CD4-positive, alpha-beta T cell (primary cell): ENCODE data around the gene PCK2. TPM values are rescaled to one million over a fixed set of nuclear protein-coding genes. Genes with fewer than 3 reads are reported as not detected.

ENCODE experiments used
- ATAC-seq: fragments of 200-7000 bp; cut with Tn5 transposase; one replicate; pipeline ENCODE4 v1.10.0; 2022; ENCODE audit warnings: mild to moderate bottlenecking; ENCODE audit not compliant: poor library complexity
- CTCF ChIA-PET: fragments of 350-600 bp; sonication (Branson Sonifier 250); formaldehyde crosslinking; loops from one replicate; lab custom pipeline; 2021; ENCODE audit warnings: antibody characterized with exemption, inconsistent platforms; lab: Charles Lee
- POLR2A ChIA-PET: fragments of 350-600 bp; sonication (Branson Sonifier 250); formaldehyde crosslinking; loops from one replicate; lab custom pipeline; 2021; ENCODE audit warnings: antibody characterized with exemption, inconsistent platforms; lab: Charles Lee
- DNase-seq, 14 experiments: peaks; one replicate each; pipeline ENCODE4 v3.0.0-alpha.2; 2013 to 2020; ENCODE audit warnings: mixed read lengths in 2 of 14
- H3K27ac ChIP-seq, 2 donors: one replicate each; pipeline versions ENCODE4 v1.5.1 to v1.7.0; 2013; ENCODE audit warnings: low read length in 2 of 2, low read depth in 1 of 2, mild to moderate bottlenecking in 1 of 2
- H3K27me3 ChIP-seq, 2 experiments: 1 replicate in 1 of 2; 2 replicates in 1 of 2; pipeline versions ENCODE4 v1.6.1 to v1.7.0; 2013; ENCODE audit warnings: low read length in 2 of 2, control low read depth in 1 of 2, mild to moderate bottlenecking in 1 of 2, moderate library complexity in 1 of 2; ENCODE audit not compliant: insufficient read depth in 2 of 2, control insufficient read depth in 1 of 2
- H3K36me3 ChIP-seq: one replicate; pipeline ENCODE4 v1.6.1; 2013; ENCODE audit warnings: low read length, control low read depth; ENCODE audit not compliant: insufficient read depth
- H3K4me1 ChIP-seq: one replicate; pipeline ENCODE4 v1.6.1; 2013; ENCODE audit warnings: low read length, control low read depth; ENCODE audit not compliant: insufficient read depth
- H3K4me3 ChIP-seq: one replicate; pipeline ENCODE4 v1.5.1; 2013; ENCODE audit warnings: mild to moderate bottlenecking, low read length, moderate library complexity
- H3K9me3 ChIP-seq, 2 experiments: 1 replicate in 1 of 2; 2 replicates in 1 of 2; pipeline versions ENCODE4 v1.6.1 to v1.7.0; 2013; ENCODE audit warnings: low read length in 2 of 2, mild to moderate bottlenecking in 2 of 2, control low read depth in 1 of 2, moderate library complexity in 1 of 2; ENCODE audit not compliant: control insufficient read depth in 1 of 2, insufficient read depth in 1 of 2
- H3K27ac Mint-ChIP-seq: one replicate; pipeline ENCODE4 v1.8.0; 2020; ENCODE audit warnings: mixed read lengths
- H3K27me3 Mint-ChIP-seq: one replicate; pipeline ENCODE4 v1.8.0; 2021; ENCODE audit warnings: mixed read lengths
- H3K36me3 Mint-ChIP-seq: one replicate; pipeline ENCODE4 v1.8.0; 2021; ENCODE audit warnings: low read depth, mixed read lengths
- H3K4me1 Mint-ChIP-seq: one replicate; pipeline ENCODE4 v1.8.0; 2021; ENCODE audit warnings: low read depth, mixed read lengths
- H3K4me3 Mint-ChIP-seq: one replicate; pipeline ENCODE4 v1.8.0; 2020; ENCODE audit warnings: mild to moderate bottlenecking, mixed read lengths
- H3K9me3 Mint-ChIP-seq: one replicate; pipeline ENCODE4 v1.8.0; 2020; ENCODE audit warnings: mixed read lengths
- intact Hi-C, 2 experiments: fragments of 100-400 bp; cut with DNase I in 1 of 2; cut with micrococcal nuclease in 1 of 2; formaldehyde crosslinking; loops; one replicate each; pipeline versions ENCODE4 v1.15.1 to v1.9.0; 2023 to 2025; cut with DNase I, micrococcal nuclease
- total RNA-seq, 174 experiments: library from RNA in 2 of 174; stranded (reverse) in 2 of 174; gene quantifications; one replicate each; pipeline ENCODE4 v1.2.3 and lab custom pipeline; 2021 to 2026
- TF ChIP-seq, protein P1 (sequence below): fragments of 200-600 bp; IDR thresholded peaks from one replicate; pipeline ENCODE4 v1.8.0; 2022; ENCODE audit warnings: antibody characterized with exemption, mild to moderate bottlenecking

Gene PCK2
- total RNA-seq, 2 experiments from 2014 or later: 5.2 to 7.4 TPM

DNA sequence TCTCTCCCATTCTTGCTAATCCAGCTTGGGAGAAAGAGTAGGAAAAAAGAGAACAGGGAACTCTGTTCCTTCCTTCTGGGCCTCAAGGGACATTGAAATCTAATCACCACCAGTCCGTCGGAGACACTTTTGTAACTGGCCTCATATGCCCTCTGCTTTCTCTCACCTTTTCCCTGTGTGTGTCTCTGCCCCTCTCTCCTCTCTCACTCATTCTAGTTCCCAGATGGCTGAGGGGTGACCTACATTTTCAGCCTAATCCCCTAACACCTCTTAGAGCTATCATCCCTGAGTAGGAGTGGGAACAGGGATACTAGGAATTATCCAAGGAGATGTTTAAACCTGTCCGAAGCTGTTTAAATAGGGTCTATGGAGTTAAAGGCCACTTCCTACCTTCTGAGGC lies 8.9 kb upstream of the PCK2 start:
- H3K9me3 Mint-ChIP-seq: no peaks in the 10 kb centered on the region
- ATAC-seq (no peak), DNase-seq (no peak)
- no peak overlapping the region for H3K4me3 ChIP-seq
- H3K27ac ChIP-seq: no peak overlapping the region
- peaks cover 18% of the 10 kb centered on the region for H3K4me1 ChIP-seq
- H3K36me3 ChIP-seq: no peaks in the 10 kb centered on the region
- POLR2A ChIA-PET: interaction anchor here (1.1 kb wide), 1 partner anchor 29 kb away, joined by 3 read pairs; the partner anchor contains the start of gene DCAF11
- no peak overlapping the region for H3K27ac Mint-ChIP-seq
- peaks cover 17% of the 10 kb centered on the region for H3K4me1 Mint-ChIP-seq
- CTCF ChIA-PET: no interaction called here
- no peaks in the 10 kb centered on the region for H3K27me3 Mint-ChIP-seq
- TF ChIP-seq, protein P1, sequence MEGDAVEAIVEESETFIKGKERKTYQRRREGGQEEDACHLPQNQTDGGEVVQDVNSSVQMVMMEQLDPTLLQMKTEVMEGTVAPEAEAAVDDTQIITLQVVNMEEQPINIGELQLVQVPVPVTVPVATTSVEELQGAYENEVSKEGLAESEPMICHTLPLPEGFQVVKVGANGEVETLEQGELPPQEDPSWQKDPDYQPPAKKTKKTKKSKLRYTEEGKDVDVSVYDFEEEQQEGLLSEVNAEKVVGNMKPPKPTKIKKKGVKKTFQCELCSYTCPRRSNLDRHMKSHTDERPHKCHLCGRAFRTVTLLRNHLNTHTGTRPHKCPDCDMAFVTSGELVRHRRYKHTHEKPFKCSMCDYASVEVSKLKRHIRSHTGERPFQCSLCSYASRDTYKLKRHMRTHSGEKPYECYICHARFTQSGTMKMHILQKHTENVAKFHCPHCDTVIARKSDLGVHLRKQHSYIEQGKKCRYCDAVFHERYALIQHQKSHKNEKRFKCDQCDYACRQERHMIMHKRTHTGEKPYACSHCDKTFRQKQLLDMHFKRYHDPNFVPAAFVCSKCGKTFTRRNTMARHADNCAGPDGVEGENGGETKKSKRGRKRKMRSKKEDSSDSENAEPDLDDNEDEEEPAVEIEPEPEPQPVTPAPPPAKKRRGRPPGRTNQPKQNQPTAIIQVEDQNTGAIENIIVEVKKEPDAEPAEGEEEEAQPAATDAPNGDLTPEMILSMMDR: no peak
- H3K36me3 Mint-ChIP-seq: no peaks in the 10 kb centered on the region
- peak overlapping the region; percentile 0 for H3K4me3 Mint-ChIP-seq
- intact Hi-C loops: no loop called here
- no peaks in the 10 kb centered on the region for H3K27me3 ChIP-seq
- no peaks in the 10 kb centered on the region for H3K9me3 ChIP-seq

DNA sequence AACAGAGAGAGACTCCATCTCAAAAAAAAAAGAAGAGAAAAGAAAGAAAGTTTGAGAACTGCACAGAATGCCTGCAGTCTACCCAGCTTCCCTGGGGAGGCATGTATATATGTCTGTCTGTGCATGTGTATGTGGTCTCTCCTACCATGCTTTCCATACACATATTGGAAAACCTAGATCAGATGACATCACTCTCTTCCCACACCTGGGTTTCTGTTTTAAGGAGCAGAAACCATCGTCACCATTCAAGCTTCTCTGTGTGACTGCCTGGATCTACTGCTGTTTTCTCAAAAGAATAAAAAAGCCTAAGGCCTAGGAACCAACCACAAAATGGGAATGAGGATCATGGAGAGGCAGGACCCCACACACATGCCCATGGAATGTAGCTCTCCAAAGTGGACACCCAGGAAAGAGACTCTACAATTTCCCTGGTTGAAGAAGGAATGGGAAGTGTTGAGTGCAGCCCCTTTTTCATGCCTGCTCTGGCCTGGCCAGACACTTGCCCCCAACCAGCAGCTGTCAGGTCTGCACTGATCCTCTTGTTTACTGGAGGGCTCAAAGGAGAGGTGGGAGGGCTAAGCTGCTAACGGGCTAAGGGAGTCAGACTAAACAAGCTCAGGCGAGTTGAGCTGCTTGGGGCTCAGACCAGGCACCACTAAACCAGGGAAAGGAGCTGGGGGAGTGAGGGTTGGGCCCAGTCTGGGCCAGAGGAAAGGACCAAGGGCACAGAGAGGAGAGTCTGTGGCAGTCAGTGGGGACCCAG lies 7.7 kb upstream of the PCK2 start:
- Mint-ChIP-seq H3K9me3 (no peaks in the 10 kb centered on the region), H3K27ac (no peak overlapping the region), H3K4me3 (no peak overlapping the region), H3K4me1 (peaks cover 14% of the 10 kb centered on the region), H3K27me3 (no peaks in the 10 kb centered on the region), H3K36me3 (no peaks in the 10 kb centered on the region)
- H3K9me3 ChIP-seq: no peaks in the 10 kb centered on the region
- no peak overlapping the region for H3K4me3 ChIP-seq
- intact Hi-C loops: no loop called here
- POLR2A ChIA-PET: interaction anchor here (0.8 kb wide), 1 partner anchor 8 kb away, joined by 3 read pairs; no protein-coding TSS in a partner anchor
- TF ChIP-seq, protein P1: no peak
- CTCF ChIA-PET: no interaction called here
- H3K4me1 ChIP-seq: peaks cover 14% of the 10 kb centered on the region
- no peaks in the 10 kb centered on the region for H3K36me3 ChIP-seq
- ATAC-seq: no peak
- no peak for DNase-seq
- H3K27me3 ChIP-seq: no peaks in the 10 kb centered on the region
- no peak overlapping the region for H3K27ac ChIP-seq

DNA sequence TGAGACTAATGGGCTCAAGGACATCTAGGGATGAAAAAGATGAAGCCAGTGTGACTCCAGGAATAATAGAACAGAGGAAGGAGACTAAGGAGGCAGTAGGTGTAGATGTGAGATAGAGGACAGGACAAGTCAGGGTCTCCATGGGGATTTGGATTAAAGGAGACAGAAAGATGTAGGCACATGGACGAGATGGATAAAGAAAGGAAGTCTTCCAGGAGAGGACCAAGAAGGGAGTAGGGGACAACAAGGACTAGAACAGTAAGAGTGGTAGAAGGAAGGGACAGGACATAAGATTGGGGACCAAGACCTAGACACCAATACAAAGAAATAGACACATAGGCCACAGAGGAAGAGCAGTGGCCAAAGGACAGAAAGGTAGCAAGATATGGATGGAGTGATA lies 7.1 kb upstream of the PCK2 start:
- H3K9me3 Mint-ChIP-seq: no peaks in the 10 kb centered on the region
- Histone ChIP-seq H3K27ac (no peak overlapping the region), H3K27me3 (no peaks in the 10 kb centered on the region), H3K4me3 (no peak overlapping the region), H3K9me3 (no peaks in the 10 kb centered on the region), H3K4me1 (peaks cover 8% of the 10 kb centered on the region), H3K36me3 (no peaks in the 10 kb centered on the region)
- ChIA-PET CTCF (no interaction called here), POLR2A (interaction anchor here (0.8 kb wide), 1 partner anchor 9 kb away, joined by 3 read pairs; no protein-coding TSS in a partner anchor)
- ATAC-seq: no peak
- no peaks in the 10 kb centered on the region for H3K27me3 Mint-ChIP-seq
- no peak overlapping the region for H3K27ac Mint-ChIP-seq
- intact Hi-C loops: no loop called here
- peaks cover 10% of the 10 kb centered on the region for H3K4me1 Mint-ChIP-seq
- no peak overlapping the region for H3K4me3 Mint-ChIP-seq
- H3K36me3 Mint-ChIP-seq: no peaks in the 10 kb centered on the region
- DNase-seq: no peak
- TF ChIP-seq, protein P1: no peak
